HG03045 (cell line): Measurements from ENCODE around the gene FUT1.
"Not testable (repeated sequence)": the region's sequence is repeated elsewhere in the genome, so short reads cannot be mapped to it uniquely, and the experiment has no call there.

Experiments
- ATAC-seq: cut with Tn5 transposase; IDR thresholded peaks from one replicate; pipeline ENCODE4 v1.9.1; 2021; ENCODE audit warnings: mild to moderate bottlenecking, moderate library complexity; ENCODE audit not compliant: unreplicated experiment

The FUT1 gene

GRCh38 chr19:48718711-48719231 is 33.7 kb downstream of the FUT1 start:
- no peak for ATAC-seq

- ATAC-seq, result not testable (repeated sequence)
These were observed 34.3 kb downstream of the FUT1 start for GRCh38 chr19:48718106-48718505.

GRCh38 chr19:48716562-48717291 is 35.7 kb downstream of the FUT1 start:
- no peak for ATAC-seq

DNA sequence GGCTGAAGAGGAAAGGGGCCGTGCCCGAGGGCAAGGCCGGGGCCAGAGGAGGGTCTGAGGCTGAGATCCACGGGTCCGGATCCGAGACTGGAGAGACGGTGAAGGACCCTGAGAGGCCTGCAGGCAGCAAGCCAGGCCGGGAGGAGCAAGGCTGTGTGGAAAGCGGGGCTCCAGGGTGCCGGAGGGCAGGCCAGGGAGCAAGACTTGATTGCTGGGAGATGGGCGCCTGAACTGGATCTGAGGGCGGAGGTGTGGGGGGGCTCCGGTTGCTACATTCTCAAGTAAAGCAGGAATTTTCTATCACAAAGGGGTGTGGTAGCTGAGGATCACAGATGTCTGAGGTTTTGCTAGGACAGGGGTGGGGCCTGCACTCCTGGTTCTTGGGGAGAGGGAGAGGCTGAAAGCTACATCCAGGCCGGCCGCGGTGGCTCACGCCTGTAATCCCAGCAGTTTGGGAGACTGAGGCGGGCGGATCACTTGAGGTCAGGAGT is 36.7 kb downstream of the FUT1 start:
- ATAC-seq, result no peak

GRCh38 chr19:48714759-48715675 is 37.4 kb downstream of the FUT1 start:
- no peak for ATAC-seq

DNA sequence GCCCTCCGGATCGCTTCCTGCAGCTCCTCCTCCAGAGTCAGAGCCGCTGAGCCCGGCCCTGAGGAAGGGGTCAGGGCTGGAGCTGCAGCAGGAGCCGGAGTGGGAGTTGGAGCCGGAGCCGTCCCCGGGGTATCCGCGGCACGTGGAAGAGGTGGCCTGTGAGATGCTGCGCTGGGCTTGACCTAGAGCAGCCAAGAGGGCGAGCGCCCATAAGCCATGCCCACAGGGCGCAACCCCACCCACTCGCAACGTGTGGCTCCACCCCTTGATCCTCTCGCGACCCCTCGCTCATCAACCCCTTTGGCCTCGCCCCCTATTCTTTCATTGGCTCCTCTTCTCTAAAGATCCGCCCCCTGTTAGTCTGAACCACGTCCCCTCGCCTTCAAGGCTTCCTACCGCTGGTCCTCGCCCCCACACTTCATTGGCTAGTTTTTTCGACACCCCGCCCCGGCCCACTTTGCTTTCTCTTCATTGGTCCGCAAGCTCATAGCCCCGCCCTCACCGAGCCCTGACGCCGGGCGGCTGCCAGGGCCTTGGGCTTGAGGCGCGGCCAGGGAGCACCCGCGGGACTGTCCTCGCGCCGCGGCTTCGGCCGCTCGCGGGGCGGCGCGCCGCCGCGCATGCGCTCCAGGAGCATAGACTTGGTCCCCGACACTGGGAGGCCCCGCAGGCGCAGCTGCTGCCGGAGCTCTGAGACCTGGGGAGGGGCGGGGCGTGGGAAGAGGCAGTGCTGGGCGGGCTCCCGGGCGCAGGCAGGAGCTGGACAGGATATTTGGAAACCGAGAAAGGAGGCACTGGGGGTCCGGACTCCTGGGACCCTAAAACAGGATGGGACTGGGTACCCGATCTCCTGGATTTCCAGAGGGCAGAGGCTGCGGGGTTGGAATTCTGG is 38.3 kb downstream of the FUT1 start:
- ATAC-seq, result peak; percentile 89

GRCh38 chr19:48713041-48713863 is 39.2 kb downstream of the FUT1 start:
- no peak for ATAC-seq

- ATAC-seq, result no peak
These were observed 41.3 kb downstream of the FUT1 start for GRCh38 chr19:48711106-48711662.

GRCh38 chr19:48708471-48708870 is 44.0 kb downstream of the FUT1 start:
- no peak for ATAC-seq

DNA sequence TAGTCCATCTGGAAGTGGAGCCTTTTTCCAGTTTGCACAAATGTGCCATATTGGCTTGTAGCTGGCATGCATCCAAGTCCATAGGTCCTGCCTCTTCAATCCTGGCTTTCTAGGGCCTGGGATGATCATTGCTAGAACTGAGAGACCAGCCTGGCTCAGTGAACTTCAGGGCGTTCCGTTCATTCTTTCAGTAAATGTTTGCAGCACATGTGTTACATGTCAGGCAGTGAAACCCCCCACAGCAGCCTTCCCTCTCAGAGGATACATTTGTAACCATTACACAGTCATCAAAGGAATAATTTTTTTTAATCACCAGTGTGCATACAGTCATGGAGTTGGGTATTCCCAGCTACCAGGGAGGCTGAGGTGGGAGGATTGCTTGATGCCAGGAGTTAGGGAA is 47.0 kb downstream of the FUT1 start:
- ATAC-seq, result no peak

DNA sequence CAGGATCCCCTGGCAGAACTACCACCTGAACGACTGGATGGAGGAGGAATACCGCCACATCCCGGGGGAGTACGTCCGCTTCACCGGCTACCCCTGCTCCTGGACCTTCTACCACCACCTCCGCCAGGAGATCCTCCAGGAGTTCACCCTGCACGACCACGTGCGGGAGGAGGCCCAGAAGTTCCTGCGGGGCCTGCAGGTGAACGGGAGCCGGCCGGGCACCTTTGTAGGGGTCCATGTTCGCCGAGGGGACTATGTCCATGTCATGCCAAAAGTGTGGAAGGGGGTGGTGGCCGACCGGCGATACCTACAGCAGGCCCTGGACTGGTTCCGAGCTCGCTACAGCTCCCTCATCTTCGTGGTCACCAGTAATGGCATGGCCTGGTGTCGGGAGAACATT is 49.1 kb downstream of the FUT1 start:
- ATAC-seq, result no peak

DNA sequence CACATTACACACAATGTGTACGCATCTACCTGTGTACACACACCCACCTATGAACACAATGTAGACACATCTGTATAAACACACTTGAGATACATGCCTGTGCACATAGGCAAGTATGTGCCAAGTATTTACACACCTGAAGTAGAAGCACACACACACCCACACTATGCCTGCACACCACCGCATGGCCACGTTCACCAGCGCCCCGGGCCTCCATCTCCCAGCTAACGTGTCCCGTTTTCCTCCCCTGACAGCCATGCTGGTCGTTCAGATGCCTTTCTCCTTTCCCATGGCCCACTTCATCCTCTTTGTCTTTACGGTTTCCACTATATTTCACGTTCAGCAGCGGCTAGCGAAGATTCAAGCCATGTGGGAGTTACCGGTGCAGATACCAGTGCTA is 49.7 kb downstream of the FUT1 start:
- ATAC-seq, result no peak

GRCh38 chr19:48698046-48698445 is 54.4 kb downstream of the FUT1 start:
- no peak for ATAC-seq
